Neuronal stem cell (in vitro differentiated cells): ENCODE measurements around the gene SIPA1.

Experiments
- DNase-seq: peaks from one replicate; pipeline ENCODE4 v3.0.0-alpha.2; 2013; ENCODE audit warnings: low spot score
- H2AFZ ChIP-seq: one replicate; pipeline ENCODE4 v1.6.1; 2013; ENCODE audit warnings: mild to moderate bottlenecking, low read length, inconsistent platforms
- H2AK5ac ChIP-seq: 2 replicates; pipeline ENCODE4 v1.6.1; 2013; ENCODE audit warnings: low read depth, mild to moderate bottlenecking, inconsistent platforms, low read length, moderate library complexity, mixed read lengths
- H2BK120ac ChIP-seq: 2 replicates; pipeline ENCODE4 v1.6.1; 2013; ENCODE audit warnings: low read depth, mild to moderate bottlenecking, inconsistent platforms, low read length, moderate library complexity, mixed read lengths
- H2BK12ac ChIP-seq: one replicate; pipeline ENCODE4 v1.6.1; 2013; ENCODE audit warnings: low read length, inconsistent platforms
- H2BK15ac ChIP-seq: 2 replicates; pipeline ENCODE4 v1.6.1; 2013; ENCODE audit warnings: mild to moderate bottlenecking, low read length, inconsistent platforms, mixed read lengths
- H2BK5ac ChIP-seq: one replicate; pipeline ENCODE4 v1.6.1; 2013; ENCODE audit warnings: inconsistent platforms, mild to moderate bottlenecking, low read length, moderate library complexity
- H3K14ac ChIP-seq: one replicate; pipeline ENCODE4 v1.6.1; 2013; ENCODE audit warnings: low read length, inconsistent platforms
- H3K18ac ChIP-seq: 2 replicates; pipeline ENCODE4 v1.6.1; 2013; ENCODE audit warnings: low read length, inconsistent platforms
- H3K23ac ChIP-seq: 2 replicates; pipeline ENCODE4 v1.6.1; 2013; ENCODE audit warnings: low read depth, mild to moderate bottlenecking, mixed read lengths, low read length, inconsistent platforms; ENCODE audit not compliant: poor library complexity
- H3K27ac ChIP-seq: replicated peaks from 3 replicates; pipeline ENCODE4 v1.5.1; 2013; ENCODE audit warnings: low read length, inconsistent platforms
- H3K27me3 ChIP-seq, 3 experiments: 2 replicates each; pipeline ENCODE4 v1.6.1; 2013; ENCODE audit warnings: low read length in 3 of 3, mild to moderate bottlenecking in 2 of 3, inconsistent platforms in 1 of 3, low read depth in 1 of 3, mixed read lengths in 1 of 3, moderate library complexity in 1 of 3; ENCODE audit not compliant: control insufficient read depth in 3 of 3, insufficient read depth in 3 of 3
- H3K36me3 ChIP-seq, 2 donors: replicated peaks in 1 of 2; 2 replicates each; pipeline ENCODE4 v1.6.1; 2013; ENCODE audit warnings: low read length in 2 of 2; ENCODE audit not compliant: control insufficient read depth in 2 of 2, insufficient read depth in 2 of 2
- H3K4ac ChIP-seq: 2 replicates; pipeline ENCODE4 v1.6.1; 2013; ENCODE audit warnings: inconsistent platforms, mild to moderate bottlenecking, low read length, moderate library complexity
- H3K4me1 ChIP-seq, 2 donors: 1 replicate in 1 of 2; 2 replicates in 1 of 2; pipeline ENCODE4 v1.6.1; 2013; ENCODE audit warnings: low read length in 2 of 2, low read depth in 1 of 2; ENCODE audit not compliant: control insufficient read depth in 2 of 2, insufficient read depth in 1 of 2
- H3K4me2 ChIP-seq: one replicate; pipeline ENCODE4 v1.6.1; 2013; ENCODE audit warnings: mild to moderate bottlenecking, low read length, inconsistent platforms; ENCODE audit not compliant: insufficient read depth, poor library complexity, severe bottlenecking
- H3K4me3 ChIP-seq, 2 donors: 2 replicates each; pipeline ENCODE4 v1.5.1; 2013; ENCODE audit warnings: low read length in 2 of 2, mild to moderate bottlenecking in 2 of 2, inconsistent platforms in 1 of 2, moderate library complexity in 1 of 2
- H3K79me1 ChIP-seq: one replicate; pipeline ENCODE4 v1.6.1; 2013; ENCODE audit warnings: low read depth, mild to moderate bottlenecking, inconsistent platforms, low read length, moderate library complexity
- H3K9ac ChIP-seq: one replicate; pipeline ENCODE4 v1.6.1; 2013; ENCODE audit warnings: mild to moderate bottlenecking, low read depth, low read length, inconsistent platforms; ENCODE audit not compliant: poor library complexity
- H3K9me3 ChIP-seq, 2 donors: replicated peaks in 1 of 2; 2 replicates each; pipeline versions ENCODE3 to v1.6.1; 2013; ENCODE audit warnings: low read length in 2 of 2, mild to moderate bottlenecking in 2 of 2, inconsistent platforms in 1 of 2, low read depth in 1 of 2, mixed read lengths in 1 of 2, moderate library complexity in 1 of 2; ENCODE audit not compliant: control insufficient read depth in 2 of 2, insufficient read depth in 1 of 2
- H4K8ac ChIP-seq: one replicate; pipeline ENCODE4 v1.6.1; 2013; ENCODE audit warnings: low read depth, mild to moderate bottlenecking, inconsistent platforms, low read length, moderate library complexity
- H4K91ac ChIP-seq: one replicate; pipeline ENCODE4 v1.6.1; 2013; ENCODE audit warnings: low read length, low read depth, mild to moderate bottlenecking, inconsistent platforms; ENCODE audit not compliant: poor library complexity
- WGBS, 2 donors: extraction: QIAGEN DNeasy Blood & Tissue Kit; methylation state at CpG; one replicate each; pipeline ENCODE4 v1.1.7; 2013; ENCODE audit warnings: missing lambda C conversion rate in 2 of 2, mixed read lengths in 1 of 2; ENCODE audit not compliant: insufficient read length in 2 of 2, insufficient replicate concordance in 1 of 2; ENCODE audit errors: extremely low coverage in 2 of 2; 5-methylcytosine and 5-hydroxymethylcytosine counted together

SIPA1 gene

GRCh38 chr11:65612691-65613090 lies 25.2 kb upstream of the SIPA1 start:
- no peak for DNase-seq
- H3K4ac ChIP-seq: peak overlapping the region; percentile 93
- peak overlapping the region; percentile 31 for H3K14ac ChIP-seq
- H2AK5ac ChIP-seq: peak overlapping the region; percentile 98
- peaks cover 19% of the 10 kb centered on the region for H3K79me1 ChIP-seq
- H3K18ac ChIP-seq: no peak overlapping the region
- H3K27ac ChIP-seq: no peak overlapping the region
- peak overlapping the region; percentile 72 for H2BK5ac ChIP-seq
- H4K91ac ChIP-seq: no peak overlapping the region
- H3K4me1 ChIP-seq: peaks cover 23 to 31% of the 10 kb centered on the region in 2 donors
- no peaks in the 10 kb centered on the region for H3K27me3 ChIP-seq
- peak overlapping the region; percentile 80 for H3K9ac ChIP-seq
- no peak overlapping the region for H2BK12ac ChIP-seq
- H3K36me3 ChIP-seq: peaks cover 20 to 63% of the 10 kb centered on the region in 2 donors
- no CpG with 5 or more reads among the region's 7 CpGs for WGBS, 2 donors
- peak overlapping the region; percentile 86 for H3K23ac ChIP-seq
- no peak overlapping the region for H2AFZ ChIP-seq
- H3K9me3 ChIP-seq: no peaks in the 10 kb centered on the region
- H3K4me3 ChIP-seq: peak overlapping the region; percentile 2 to 98
- H2BK15ac ChIP-seq: peak overlapping the region; percentile 94
- no peak overlapping the region for H4K8ac ChIP-seq
- no peak overlapping the region for H2BK120ac ChIP-seq
- no peak overlapping the region for H3K4me2 ChIP-seq

- Histone ChIP-seq H3K27me3 (no peaks in the 10 kb centered on the region), H3K14ac (peak overlapping the region; percentile 31), H3K4me2 (peak overlapping the region; percentile 89), H2AFZ (peak overlapping the region; percentile 77), H3K79me1 (peaks cover 19% of the 10 kb centered on the region), H2AK5ac (peak overlapping the region; percentile 98), H3K36me3 (peaks cover 22 to 63% of the 10 kb centered on the region in 2 donors), H2BK5ac (peak overlapping the region; percentile 72), H3K9me3 (no peaks in the 10 kb centered on the region), H2BK120ac (no peak overlapping the region), H3K18ac (peak overlapping the region; percentile 80), H4K91ac (peak overlapping the region; percentile 26), H4K8ac (no peak overlapping the region), H3K27ac (peak overlapping the region; percentile 84), H2BK15ac (peak overlapping the region; percentile 94), H3K9ac (peak overlapping the region; percentile 80), H3K4me3 (peak overlapping the region; percentile 89 to 98), H2BK12ac (peak overlapping the region; percentile 91), H3K4ac (peak overlapping the region; percentile 93), H3K23ac (peak overlapping the region; percentile 86), H3K4me1 (peaks cover 21 to 31% of the 10 kb centered on the region in 2 donors)
- DNase-seq: no peak
- no CpG with 5 or more reads among the region's 43 CpGs for WGBS, 2 donors
These were observed 24.6 kb upstream of the SIPA1 start for GRCh38 chr11:65613091-65613928.

- Histone ChIP-seq H3K4me3 (peak within 1 kb of the TSS; percentile 96 to 98), H4K91ac (no peak within 1 kb of the TSS), H2AK5ac (peak within 1 kb of the TSS; percentile 83), H3K23ac (peak within 1 kb of the TSS; percentile 93), H3K9ac (peak within 1 kb of the TSS; percentile 91), H2BK15ac (no peak within 1 kb of the TSS), H3K14ac (peak within 1 kb of the TSS; percentile 87), H2BK120ac (no peak within 1 kb of the TSS), H3K4me1 (peaks cover 21 to 31% of the 10 kb centered on the region in 2 donors), H3K27me3 (no peaks in the 10 kb centered on the region), H4K8ac (no peak within 1 kb of the TSS), H2AFZ (peak within 1 kb of the TSS; percentile 77), H3K36me3 (peaks cover 33 to 64% of the 10 kb centered on the region in 2 donors), H3K18ac (peak within 1 kb of the TSS; percentile 94), H3K4me2 (peak within 1 kb of the TSS; percentile 90), H3K27ac (peak within 1 kb of the TSS; percentile 84), H2BK5ac (peak within 1 kb of the TSS; percentile 72), H3K4ac (no peak within 1 kb of the TSS), H3K9me3 (no peaks in the 10 kb centered on the region), H2BK12ac (no peak within 1 kb of the TSS), H3K79me1 (peaks cover 23% of the 10 kb centered on the region)
- no CpG with 5 or more reads among the region's 55 CpGs for WGBS, 2 donors
- DNase-seq: peak; percentile 100
These were observed 22.5 kb upstream of the SIPA1 start, which contains the start of gene PCNX3 for GRCh38 chr11:65615229-65615949. Gene PCNX3, plus strand, starts transcription at chr11:65615776. Its CDS starts 536 bp downstream, at chr11:65616312.
